ENCODE data around the gene F8. TPM values are rescaled to one million over a fixed set of nuclear protein-coding genes. Genes with fewer than 3 reads are reported as not detected.

Gene F8
- total and polyA plus RNA-seq, 10 of the 15 experiments (the other 5 are each of a cell fraction or from before 2014, with no cell fraction given), result 3.0 to 8.1 (median 5.1) TPM

GRCh38 chrX:155056877-155057792 lies 34.6 kb upstream of the F8 start (continued):
- TF ChIP-seq CTCF (IDR thresholded peaks at IDR 0.05 in 2 of 3, conservative IDR thresholded peaks at IDR 0.05 in 1 of 3; ENCODE audit: control insufficient read depth in 2 of 3, extremely low read depth in 1 of 3, insufficient read depth in 1 of 3, low read depth in 3 of 3, low read length in 3 of 3), result peak; percentile 69 to 77 (median 73)
- TF ChIP-seq JUND (IDR thresholded peaks at IDR 0.05; ENCODE audit: low read depth, low read length), result no peak
- no peak for TF ChIP-seq PBX3 (IDR thresholded peaks at IDR 0.05; ENCODE audit: insufficient replicate concordance, low read depth, low read length)
- TF ChIP-seq RAD21 (IDR thresholded peaks at IDR 0.05; ENCODE audit: insufficient read depth, low read depth, low read length), result peak; percentile 63
- no peak for TF ChIP-seq SUZ12 (IDR thresholded peaks at IDR 0.05; ENCODE audit: unreplicated experiment)
- no peak for TF ChIP-seq ZNF207 (IDR thresholded peaks at IDR 0.05; ENCODE audit: borderline replicate concordance)
- no peak for TF ChIP-seq HSF1 (IDR thresholded peaks at IDR 0.05; ENCODE audit: low read depth, low read length)
- TF ChIP-seq NFYB (IDR thresholded peaks at IDR 0.05; ENCODE audit: insufficient read depth, low read depth, low read length), result 0 out of 2 replicates have a peak, but pooled peaks have one; percentile 18
- TF ChIP-seq USF2 (IDR thresholded peaks at IDR 0.05; ENCODE audit: borderline replicate concordance, low read depth, low read length), result no peak
- TF ChIP-seq IKZF1 (conservative IDR thresholded peaks at IDR 0.05), result peak; percentile 57
- 0 out of 2 replicates have a peak, but pooled peaks have one; percentile 35 for TF ChIP-seq RFX5 (IDR thresholded peaks at IDR 0.05; ENCODE audit: low read depth, low read length)
- TF ChIP-seq ATF3 (IDR thresholded peaks at IDR 0.05; ENCODE audit: borderline replicate concordance, extremely low read depth, low read depth, low read length), result no peak
- TF ChIP-seq EGR1 (IDR thresholded peaks at IDR 0.05; ENCODE audit: borderline replicate concordance in 1 of 2, low read depth in 2 of 2, low read length in 2 of 2), result 0 out of 3 replicates have a peak, but pooled peaks of 1 of the 2 experiments have one; percentile 15
- no peak for TF ChIP-seq JUNB (IDR thresholded peaks at IDR 0.05)
- no peak for TF ChIP-seq BMI1 (IDR thresholded peaks at IDR 0.05; ENCODE audit: borderline replicate concordance)
- TF ChIP-seq EED (IDR thresholded peaks at IDR 0.05; ENCODE audit: low read depth), result no peak
- no peak for TF ChIP-seq ZNF687 (IDR thresholded peaks at IDR 0.05)
